Measurements from ENCODE around the gene COL4A5. TPM values are rescaled to one million over a fixed set of nuclear protein-coding genes. Genes with fewer than 3 reads are reported as not detected.

Gene COL4A5
- total and polyA plus RNA-seq, 2 of the 8 experiments (the other 6 are each of a cell fraction or from before 2014, with no cell fraction given), result 24.9 to 30.2 TPM

DNA sequence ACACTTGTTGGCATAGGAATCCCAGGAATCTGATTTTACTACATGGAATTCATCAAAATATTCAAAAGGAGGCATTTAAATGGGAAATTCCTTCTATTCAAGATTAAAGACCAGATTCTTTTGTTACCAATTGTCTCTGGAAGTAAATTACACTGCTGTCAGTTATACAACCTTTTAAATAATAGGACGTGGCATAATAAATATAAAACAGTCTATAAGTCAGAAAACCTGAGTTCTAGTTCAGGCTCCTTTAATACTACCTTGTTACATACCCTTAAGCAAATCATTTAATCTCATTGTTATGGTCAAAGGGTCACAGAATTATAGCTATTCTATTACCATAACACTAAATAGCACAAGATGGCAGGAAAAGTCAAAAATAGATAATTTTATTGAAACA is 20.2 kb upstream of the COL4A5 start (continued):
- no peak for TF ChIP-seq HDAC6 (IDR thresholded peaks at IDR 0.05; ENCODE audit: low read depth, low read length)

All from H1 (cell line).